ENCODE results near the gene AGTR2. TPM values are rescaled to one million over a fixed set of nuclear protein-coding genes. Genes with fewer than 3 reads are reported as not detected.

AGTR2 gene
- total and polyA plus RNA-seq, 9 of the 15 experiments (the other 6 are each of a cell fraction or from before 2014, with no cell fraction given) = not detected

DNA sequence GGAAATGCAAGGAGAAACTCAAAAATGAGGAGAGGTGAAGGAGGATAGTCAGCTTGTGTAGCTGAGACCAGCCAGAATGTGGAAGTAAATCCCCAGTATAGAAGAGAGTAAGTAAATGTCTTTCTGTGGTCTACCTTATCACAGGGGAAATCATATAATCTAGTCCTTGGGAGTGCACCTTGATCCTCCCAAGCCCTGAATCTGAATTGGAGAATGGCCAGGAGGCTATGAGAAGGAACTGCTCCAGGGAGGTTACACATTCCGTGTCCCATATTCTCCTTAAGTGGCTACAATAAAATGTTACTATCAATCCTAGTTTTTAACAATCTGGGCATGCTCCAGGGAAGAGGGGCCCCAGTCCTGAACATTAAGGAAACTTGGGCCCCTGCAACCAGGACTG lies 10.8 kb downstream of the AGTR2 start:
- Histone ChIP-seq H3K9me3 (replicated peaks; ENCODE audit: control insufficient read depth, insufficient read depth, low read depth, low read length) (no peaks in the 10 kb centered on the region), H3K4me1 (replicated peaks in 1 of 2; ENCODE audit: control insufficient read depth in 2 of 2, insufficient read depth in 2 of 2, low read length in 2 of 2) (no peaks in the 10 kb centered on the region), H3K4me2 (ENCODE audit: insufficient read depth, low read length) (no peak overlapping the region), H3K9ac (ENCODE audit: insufficient read depth in 1 of 2, low read depth in 2 of 2, low read length in 2 of 2) (no peak overlapping the region), H3K27ac (ENCODE audit: extremely low read depth, low read depth, low read length) (no peak overlapping the region), H3K36me3 (ENCODE audit: control insufficient read depth, insufficient read depth, low read length) (no peaks in the 10 kb centered on the region), H3K9me1 (ENCODE audit: control insufficient read depth, insufficient read depth, low read length) (no peaks in the 10 kb centered on the region), H3K27me3 (ENCODE audit: control insufficient read depth in 2 of 2, insufficient read depth in 2 of 2, low read length in 2 of 2) (no peaks in the 10 kb centered on the region), H4K20me1 (replicated peaks; ENCODE audit: control insufficient read depth, insufficient read depth, low read length) (no peaks in the 10 kb centered on the region), H2AFZ (ENCODE audit: low read depth, low read length) (no peak overlapping the region), H3K79me2 (ENCODE audit: control insufficient read depth, insufficient read depth, low read length) (no peaks in the 10 kb centered on the region), H3K4me3 (no peak overlapping the region)
- DNase-seq (ENCODE audit: extremely low read depth in 1 of 4, low spot score in 3 of 4) (no peak), FAIRE-seq (no peak), ATAC-seq (no peak)
- TF ChIP-seq HCFC1 (IDR thresholded peaks at IDR 0.05; ENCODE audit: low read depth, low read length) (no peak), ZNF121 (CRISPR knock-in tag; conservative IDR thresholded peaks at IDR 0.05) (no peak), ETV6 (IDR thresholded peaks at IDR 0.05; ENCODE audit: borderline replicate concordance in 1 of 2, low read depth in 2 of 2, low read length in 1 of 2) (no peak), ETV6 (CRISPR knock-in tag; IDR thresholded peaks at IDR 0.05; ENCODE audit: borderline replicate concordance) (no peak), FOS (IDR thresholded peaks at IDR 0.05; ENCODE audit: extremely low read depth, insufficient read length) (no peak), GABPB1 (CRISPR knock-in tag; IDR thresholded peaks at IDR 0.05) (no peak), ZKSCAN1 (IDR thresholded peaks at IDR 0.05; ENCODE audit: low read depth, low read length) (no peak), ZFPM2 (CRISPR knock-in tag; IDR thresholded peaks at IDR 0.05) (no peak), ELF1 (tag; IDR thresholded peaks at IDR 0.05) (no peak), SP1 (CRISPR knock-in tag; IDR thresholded peaks at IDR 0.05) (no peak), ZNF444 (CRISPR knock-in tag; IDR thresholded peaks at IDR 0.05) (no peak), SMC3 (conservative IDR thresholded peaks at IDR 0.05; ENCODE audit: insufficient read depth, low read depth, low read length) (no peak), ARHGAP35 (IDR thresholded peaks at IDR 0.05; ENCODE audit: partially characterized antibody) (no peak), ZC3H11A (IDR thresholded peaks at IDR 0.05; ENCODE audit: low read depth, low read length) (no peak), ZNF354B (CRISPR knock-in tag; IDR thresholded peaks at IDR 0.05) (no peak), GTF2E2 (tag; IDR thresholded peaks at IDR 0.05) (no peak), ELF4 (CRISPR knock-in tag; IDR thresholded peaks at IDR 0.05) (no peak)
- TF ChIP-seq, protein P1, sequence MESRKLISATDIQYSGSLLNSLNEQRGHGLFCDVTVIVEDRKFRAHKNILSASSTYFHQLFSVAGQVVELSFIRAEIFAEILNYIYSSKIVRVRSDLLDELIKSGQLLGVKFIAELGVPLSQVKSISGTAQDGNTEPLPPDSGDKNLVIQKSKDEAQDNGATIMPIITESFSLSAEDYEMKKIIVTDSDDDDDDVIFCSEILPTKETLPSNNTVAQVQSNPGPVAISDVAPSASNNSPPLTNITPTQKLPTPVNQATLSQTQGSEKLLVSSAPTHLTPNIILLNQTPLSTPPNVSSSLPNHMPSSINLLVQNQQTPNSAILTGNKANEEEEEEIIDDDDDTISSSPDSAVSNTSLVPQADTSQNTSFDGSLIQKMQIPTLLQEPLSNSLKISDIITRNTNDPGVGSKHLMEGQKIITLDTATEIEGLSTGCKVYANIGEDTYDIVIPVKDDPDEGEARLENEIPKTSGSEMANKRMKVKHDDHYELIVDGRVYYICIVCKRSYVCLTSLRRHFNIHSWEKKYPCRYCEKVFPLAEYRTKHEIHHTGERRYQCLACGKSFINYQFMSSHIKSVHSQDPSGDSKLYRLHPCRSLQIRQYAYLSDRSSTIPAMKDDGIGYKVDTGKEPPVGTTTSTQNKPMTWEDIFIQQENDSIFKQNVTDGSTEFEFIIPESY (CRISPR knock-in tag; IDR thresholded peaks at IDR 0.05) = no peak
- TF ChIP-seq, protein P2, sequence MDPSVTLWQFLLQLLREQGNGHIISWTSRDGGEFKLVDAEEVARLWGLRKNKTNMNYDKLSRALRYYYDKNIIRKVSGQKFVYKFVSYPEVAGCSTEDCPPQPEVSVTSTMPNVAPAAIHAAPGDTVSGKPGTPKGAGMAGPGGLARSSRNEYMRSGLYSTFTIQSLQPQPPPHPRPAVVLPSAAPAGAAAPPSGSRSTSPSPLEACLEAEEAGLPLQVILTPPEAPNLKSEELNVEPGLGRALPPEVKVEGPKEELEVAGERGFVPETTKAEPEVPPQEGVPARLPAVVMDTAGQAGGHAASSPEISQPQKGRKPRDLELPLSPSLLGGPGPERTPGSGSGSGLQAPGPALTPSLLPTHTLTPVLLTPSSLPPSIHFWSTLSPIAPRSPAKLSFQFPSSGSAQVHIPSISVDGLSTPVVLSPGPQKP (CRISPR knock-in tag; IDR thresholded peaks at IDR 0.05) = no peak
- TF ChIP-seq, protein P3, sequence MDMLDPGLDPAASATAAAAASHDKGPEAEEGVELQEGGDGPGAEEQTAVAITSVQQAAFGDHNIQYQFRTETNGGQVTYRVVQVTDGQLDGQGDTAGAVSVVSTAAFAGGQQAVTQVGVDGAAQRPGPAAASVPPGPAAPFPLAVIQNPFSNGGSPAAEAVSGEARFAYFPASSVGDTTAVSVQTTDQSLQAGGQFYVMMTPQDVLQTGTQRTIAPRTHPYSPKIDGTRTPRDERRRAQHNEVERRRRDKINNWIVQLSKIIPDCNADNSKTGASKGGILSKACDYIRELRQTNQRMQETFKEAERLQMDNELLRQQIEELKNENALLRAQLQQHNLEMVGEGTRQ (CRISPR knock-in tag; IDR thresholded peaks at IDR 0.05) = no peak
- WGBS (ENCODE audit: insufficient coverage, low coverage, missing lambda C conversion rate) = 0% methylated on average over 1 of the region's 1 CpG
- BruUV-seq (replicated peaks) = no TSS peak
- POLR2A ChIA-PET = no interaction called here
- CTCF ChIA-PET (ENCODE audit: low intra/inter-chr PET ratio) = no interaction called here
- intact Hi-C loops (cut with micrococcal nuclease) = no loop called here
- in situ Hi-C loops (cut with MboI) = no loop called here

All from K562 (cell line).